Natural killer cell treated with Interleukin-12 subunit alpha and Interleukin-12 subunit beta and Interleukin-15 and Interleukin-18, amount 100 ng/mL, for 72 hours (primary cell): ENCODE results near the gene GPSM1. TPM values are rescaled to one million over a fixed set of nuclear protein-coding genes. Genes with fewer than 3 reads are reported as not detected.
"Not testable (repeated sequence)": the region's sequence is repeated elsewhere in the genome, so short reads cannot be mapped to it uniquely, and the experiment has no call there.

ENCODE experiments used
- ATAC-seq, 2 donors: fragments of 150-1000 bp; cut with Tn5 transposase in 1 of 2; sonication (Bioruptor Pico), chemical (Tn5 transposase) in 1 of 2; 2 replicates each; pipeline ENCODE4 v1.10.0; 2021
- DNase-seq: peaks from one replicate; pipeline ENCODE4 v3.0.0; 2022; ENCODE audit warnings: low spot score
- H3K27ac Mint-ChIP-seq, 2 donors: 1 replicate in 1 of 2; 2 replicates in 1 of 2; pipeline ENCODE4 v1.8.0; 2022; ENCODE audit warnings: mixed read lengths in 2 of 2, mild to moderate bottlenecking in 1 of 2, moderate library complexity in 1 of 2
- H3K27me3 Mint-ChIP-seq, 2 donors: 1 replicate in 1 of 2; 2 replicates in 1 of 2; pipeline ENCODE4 v1.8.0; 2022; ENCODE audit warnings: mixed read lengths in 2 of 2
- H3K36me3 Mint-ChIP-seq: one replicate; pipeline ENCODE4 v1.8.0; 2022; ENCODE audit warnings: mixed read lengths
- H3K4me1 Mint-ChIP-seq, 2 donors: 1 replicate in 1 of 2; 2 replicates in 1 of 2; pipeline ENCODE4 v1.8.0; 2022; ENCODE audit warnings: low read depth in 2 of 2, mixed read lengths in 2 of 2, mild to moderate bottlenecking in 1 of 2
- H3K4me3 Mint-ChIP-seq: one replicate; pipeline ENCODE4 v1.8.0; 2022; ENCODE audit warnings: mixed read lengths
- H3K9me3 Mint-ChIP-seq: 2 replicates; pipeline ENCODE4 v1.8.0; 2022; ENCODE audit warnings: mixed read lengths
- total RNA-seq, 2 donors: library from RNA; stranded (reverse); gene quantifications; one replicate each; pipeline ENCODE4 v1.2.3, GENCODE V29; 2022

Gene GPSM1
- total RNA-seq, 2 donors from 2014 or later, result 1.7 to 2.3 TPM

DNA sequence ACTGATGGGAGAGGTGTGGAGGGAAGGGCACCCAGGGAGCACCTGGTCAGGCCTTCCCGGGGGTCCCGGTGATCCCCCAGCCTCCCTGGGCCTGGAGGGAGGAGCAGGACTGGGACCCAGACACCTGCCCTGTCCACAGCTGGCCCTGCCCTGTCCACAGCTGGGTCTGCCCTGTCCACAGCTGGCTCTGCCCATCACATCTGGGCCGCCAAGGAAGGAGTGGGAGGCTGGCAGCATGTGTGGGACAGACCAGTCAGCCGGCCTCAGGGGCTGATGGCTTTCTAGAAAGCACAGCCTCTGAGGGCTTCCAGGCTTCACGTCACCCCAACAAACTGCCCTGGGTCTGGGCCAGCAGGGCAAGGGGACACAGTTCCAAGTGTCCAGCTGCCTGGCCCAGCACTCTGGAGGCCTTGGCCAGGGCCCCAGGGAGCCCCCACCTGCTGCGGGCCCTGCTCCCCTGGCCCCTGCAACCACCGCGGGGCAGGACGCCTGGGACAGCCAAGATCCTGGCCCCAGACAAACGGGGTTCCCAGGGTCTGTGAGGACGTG lies 24.0 kb downstream of the GPSM1 start:
- Mint-ChIP-seq H3K27me3 (no peaks in the 10 kb centered on the region), H3K27ac (no peak overlapping the region), H3K4me3 (no peak overlapping the region), H3K9me3 (no peaks in the 10 kb centered on the region), H3K36me3 (no peaks in the 10 kb centered on the region), H3K4me1 (no peaks in the 10 kb centered on the region)
- ATAC-seq (no peak), DNase-seq (no peak)

DNA sequence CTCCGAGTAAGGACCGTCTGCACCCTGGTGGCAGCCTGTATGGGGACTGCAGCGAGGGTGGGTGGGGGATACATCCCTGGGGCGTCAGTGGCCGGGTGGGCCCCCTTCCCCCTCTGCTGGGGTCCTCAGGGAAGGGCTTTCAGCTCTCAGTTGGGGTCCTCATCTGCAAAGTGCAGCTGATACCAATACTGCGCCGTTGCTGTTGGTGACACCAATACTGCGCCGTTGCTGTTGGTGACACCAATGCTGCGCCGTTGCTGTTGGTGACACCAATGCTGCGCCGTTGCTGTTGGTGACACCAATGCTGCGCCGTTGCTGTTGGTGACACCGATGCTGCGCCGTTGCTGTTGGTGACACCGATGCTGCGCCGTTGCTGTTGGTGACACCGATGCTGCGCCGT lies 24.5 kb downstream of the GPSM1 start:
- H3K4me3 Mint-ChIP-seq, ATAC-seq, H3K4me1 Mint-ChIP-seq, H3K9me3 Mint-ChIP-seq, H3K27ac Mint-ChIP-seq, H3K36me3 Mint-ChIP-seq, H3K27me3 Mint-ChIP-seq, DNase-seq: not testable (repeated sequence)

DNA sequence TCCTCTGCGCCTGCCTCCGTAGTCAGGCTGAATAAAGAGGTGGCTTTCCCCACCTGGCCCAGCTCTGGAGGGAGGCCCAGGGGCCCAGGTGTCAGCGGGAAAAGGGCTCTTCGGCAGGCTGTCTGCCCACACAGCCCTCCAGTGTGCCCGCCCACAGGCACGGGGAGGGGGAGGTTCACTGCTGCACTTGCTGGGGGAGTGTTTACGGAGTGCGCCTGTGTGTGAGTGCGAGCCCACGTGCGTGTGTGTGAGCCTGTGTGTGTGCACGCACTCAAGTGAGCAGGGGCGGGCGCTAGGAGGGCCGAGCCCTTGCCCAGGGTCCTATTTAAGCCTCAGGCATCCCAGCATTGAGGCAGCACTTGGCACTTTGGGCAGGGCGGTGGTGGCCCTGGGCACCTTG lies 25.3 kb downstream of the GPSM1 start:
- Mint-ChIP-seq H3K27me3 (no peaks in the 10 kb centered on the region), H3K36me3 (no peaks in the 10 kb centered on the region), H3K4me1 (no peaks in the 10 kb centered on the region), H3K4me3 (no peak overlapping the region), H3K27ac (no peak overlapping the region), H3K9me3 (no peaks in the 10 kb centered on the region)
- ATAC-seq (no peak), DNase-seq (no peak)

GRCh38 chr9:136353088-136353487 lies 25.7 kb downstream of the GPSM1 start:
- Mint-ChIP-seq H3K27me3 (no peaks in the 10 kb centered on the region), H3K4me1 (no peaks in the 10 kb centered on the region), H3K27ac (no peak overlapping the region), H3K36me3 (no peaks in the 10 kb centered on the region), H3K9me3 (no peaks in the 10 kb centered on the region), H3K4me3 (no peak overlapping the region)
- DNase-seq (no peak), ATAC-seq (no peak)

GRCh38 chr9:136353757-136354488 lies 26.6 kb downstream of the GPSM1 start:
- H3K4me3 Mint-ChIP-seq, result no peak overlapping the region
- no peaks in the 10 kb centered on the region for H3K9me3 Mint-ChIP-seq
- no peaks in the 10 kb centered on the region for H3K36me3 Mint-ChIP-seq
- H3K27ac Mint-ChIP-seq, result no peak overlapping the region
- no peaks in the 10 kb centered on the region for H3K27me3 Mint-ChIP-seq
- DNase-seq (no peak), ATAC-seq (no peak)
- no peaks in the 10 kb centered on the region for H3K4me1 Mint-ChIP-seq

GRCh38 chr9:136354592-136355085 lies 27.3 kb downstream of the GPSM1 start:
- DNase-seq (no peak), ATAC-seq (no peak)
- H3K9me3 Mint-ChIP-seq, result no peaks in the 10 kb centered on the region
- no peaks in the 10 kb centered on the region for H3K4me1 Mint-ChIP-seq
- H3K4me3 Mint-ChIP-seq, result no peak overlapping the region
- H3K27ac Mint-ChIP-seq, result no peak overlapping the region
- no peaks in the 10 kb centered on the region for H3K27me3 Mint-ChIP-seq
- H3K36me3 Mint-ChIP-seq, result no peaks in the 10 kb centered on the region

DNA sequence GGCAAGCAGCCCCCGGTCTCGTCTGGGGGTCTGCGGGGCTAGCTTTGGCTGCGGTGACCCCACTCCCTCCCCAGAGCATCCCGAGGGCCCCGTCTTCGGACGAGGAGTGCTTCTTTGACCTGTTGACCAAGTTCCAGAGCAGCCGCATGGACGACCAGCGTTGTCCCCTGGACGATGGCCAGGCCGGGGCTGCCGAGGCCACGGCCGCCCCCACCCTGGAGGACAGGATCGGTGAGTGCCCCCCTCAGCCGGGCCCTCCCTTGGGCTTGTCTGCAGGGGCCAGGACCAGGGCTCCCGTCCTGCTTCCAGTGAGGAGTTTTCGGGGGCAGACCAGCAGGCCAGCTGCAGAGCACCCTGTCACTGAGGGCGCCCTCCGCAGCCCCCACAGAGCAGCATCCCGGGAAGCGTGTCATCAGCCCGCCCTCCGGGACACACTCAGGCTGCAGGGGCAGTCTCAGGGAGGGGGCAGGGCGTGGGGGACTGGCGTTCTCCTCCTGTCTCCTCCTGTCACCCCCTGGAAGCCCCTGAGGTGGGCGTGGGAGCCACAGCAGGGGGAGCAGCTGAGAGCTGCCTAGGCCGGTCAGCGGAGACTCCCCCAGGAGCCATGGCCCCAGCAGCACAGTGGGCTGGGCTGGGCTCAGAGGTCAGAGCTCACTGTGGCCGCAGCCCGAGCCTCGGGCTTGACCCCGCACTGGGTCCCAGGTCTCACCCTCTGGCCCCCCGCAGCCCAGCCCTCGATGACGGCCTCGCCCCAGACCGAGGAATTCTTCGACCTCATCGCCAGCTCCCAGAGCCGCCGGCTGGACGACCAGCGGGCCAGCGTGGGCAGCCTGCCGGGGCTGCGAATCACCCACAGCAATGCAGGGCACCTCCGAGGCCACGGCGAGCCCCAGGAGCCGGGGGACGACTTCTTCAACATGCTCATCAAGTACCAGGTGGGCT lies 28.5 kb downstream of the GPSM1 start:
- DNase-seq, result no peak
- Mint-ChIP-seq H3K4me3 (no peak overlapping the region), H3K4me1 (no peaks in the 10 kb centered on the region), H3K9me3 (no peaks in the 10 kb centered on the region), H3K36me3 (no peaks in the 10 kb centered on the region), H3K27me3 (no peaks in the 10 kb centered on the region), H3K27ac (no peak overlapping the region)
- no peak for ATAC-seq

DNA sequence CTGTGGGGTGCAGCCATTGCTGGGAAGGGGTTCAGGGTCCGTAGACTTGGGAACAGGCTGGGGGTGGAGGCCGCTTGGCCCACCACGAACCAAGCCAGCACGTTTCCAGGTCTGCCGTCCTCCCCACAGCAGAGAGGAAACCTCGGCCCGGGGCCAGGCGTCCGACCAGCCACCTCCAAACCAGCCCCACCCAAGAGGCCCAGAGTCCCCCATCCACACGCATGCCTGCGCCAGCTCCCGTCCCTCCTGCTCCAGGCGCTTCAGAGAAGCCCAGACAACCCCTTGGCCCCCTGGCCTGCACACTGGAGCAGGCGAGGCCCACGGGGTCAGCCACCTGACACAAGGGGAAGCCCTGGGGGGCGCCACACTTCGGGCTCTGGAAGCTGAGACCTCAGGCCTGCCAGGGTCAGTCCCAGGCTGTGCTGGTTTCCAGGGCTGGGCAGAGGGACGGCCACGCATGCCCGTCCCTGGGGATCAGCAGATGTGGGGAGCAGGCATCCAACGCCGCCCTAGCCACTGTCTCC lies 29.9 kb downstream of the GPSM1 start:
- DNase-seq, result no peak
- Mint-ChIP-seq H3K36me3 (no peaks in the 10 kb centered on the region), H3K4me3 (no peak overlapping the region), H3K4me1 (no peaks in the 10 kb centered on the region), H3K27me3 (no peaks in the 10 kb centered on the region), H3K27ac (no peak overlapping the region), H3K9me3 (no peaks in the 10 kb centered on the region)
- no peak for ATAC-seq

GRCh38 chr9:136358016-136358415 lies 30.7 kb downstream of the GPSM1 start:
- ATAC-seq (no peak), DNase-seq (no peak)
- Mint-ChIP-seq H3K36me3 (no peaks in the 10 kb centered on the region), H3K9me3 (no peaks in the 10 kb centered on the region), H3K27me3 (no peaks in the 10 kb centered on the region), H3K4me1 (no peaks in the 10 kb centered on the region), H3K27ac (no peak overlapping the region), H3K4me3 (no peak overlapping the region)

DNA sequence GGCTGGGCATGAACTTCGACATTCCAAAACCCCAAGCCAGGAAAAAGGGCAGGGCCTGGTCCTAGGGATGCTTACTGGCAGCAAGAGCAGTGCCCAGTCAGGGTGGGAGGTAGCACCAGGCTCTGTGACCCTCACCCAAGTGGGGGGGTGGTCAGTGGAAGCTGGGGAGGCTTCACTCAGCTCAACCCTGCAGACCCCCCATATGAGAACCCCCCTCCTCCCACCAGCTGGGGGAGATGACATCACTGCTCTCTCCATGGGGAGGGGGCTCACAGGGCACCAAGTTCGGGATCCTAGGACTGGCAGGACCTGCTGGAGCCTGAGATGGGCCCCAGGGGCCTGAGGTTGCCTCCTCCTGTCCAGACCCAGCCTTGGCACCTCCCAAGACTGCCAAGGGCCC lies 31.5 kb downstream of the GPSM1 start:
- DNase-seq, result no peak
- no peak overlapping the region for H3K4me3 Mint-ChIP-seq
- ATAC-seq, result no peak
- no peaks in the 10 kb centered on the region for H3K9me3 Mint-ChIP-seq
- no peaks in the 10 kb centered on the region for H3K27me3 Mint-ChIP-seq
- no peaks in the 10 kb centered on the region for H3K36me3 Mint-ChIP-seq
- H3K4me1 Mint-ChIP-seq, result no peaks in the 10 kb centered on the region
- no peak overlapping the region for H3K27ac Mint-ChIP-seq

DNA sequence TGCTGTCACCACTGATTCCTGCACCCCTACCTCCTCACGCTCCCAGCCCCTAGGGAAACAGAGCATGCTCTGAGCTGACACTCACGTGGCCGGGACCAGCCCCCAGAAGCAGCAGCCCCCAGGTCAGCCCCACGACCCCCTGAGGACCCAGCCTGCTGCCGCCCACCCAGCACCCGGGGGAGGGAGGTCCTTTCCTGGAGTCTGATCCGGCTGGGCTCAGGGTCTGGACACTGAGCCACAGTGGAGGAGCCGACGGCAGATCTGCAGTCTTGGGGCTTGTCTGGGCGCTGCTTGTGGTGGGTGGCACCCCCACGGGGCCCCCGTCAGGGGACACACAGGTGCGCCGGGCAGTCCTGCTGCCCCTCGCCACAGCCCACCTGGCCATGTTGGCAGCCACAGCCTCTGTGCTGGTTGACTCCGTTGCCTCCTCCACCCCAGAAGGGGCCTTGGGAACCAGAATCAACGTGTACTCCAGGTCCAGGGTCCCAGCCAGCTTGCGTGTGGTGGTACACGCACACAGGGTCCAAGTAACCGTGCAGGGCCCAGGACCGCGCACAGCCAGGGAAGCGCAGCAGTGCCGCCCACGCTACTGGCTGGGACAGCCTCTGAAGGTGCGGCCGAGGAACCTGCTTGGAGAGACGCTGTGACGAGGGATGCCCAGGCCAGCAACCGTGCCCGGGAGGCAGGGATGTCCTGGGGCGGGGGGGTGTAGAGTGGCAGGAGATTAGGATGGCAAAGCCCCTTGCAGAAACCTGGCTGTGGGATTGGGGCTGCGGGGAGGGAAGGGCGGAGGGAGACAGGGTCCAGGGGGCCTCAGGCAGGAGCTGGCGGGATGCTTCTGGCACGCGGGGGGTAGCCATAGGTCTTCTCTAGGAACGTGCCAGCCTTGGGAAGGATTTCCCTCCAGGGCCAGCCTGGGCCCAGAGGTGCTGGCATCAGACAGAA lies 32.7 kb downstream of the GPSM1 start:
- Mint-ChIP-seq H3K9me3 (no peaks in the 10 kb centered on the region), H3K36me3 (no peaks in the 10 kb centered on the region), H3K4me3 (no peak overlapping the region), H3K27ac (no peak overlapping the region), H3K27me3 (no peaks in the 10 kb centered on the region), H3K4me1 (no peaks in the 10 kb centered on the region)
- no peak for DNase-seq
- no peak for ATAC-seq

GRCh38 chr9:136361047-136361753 lies 33.9 kb downstream of the GPSM1 start:
- no peaks in the 10 kb centered on the region for H3K36me3 Mint-ChIP-seq
- no peak for ATAC-seq
- H3K27ac Mint-ChIP-seq, result no peak overlapping the region
- no peak overlapping the region for H3K4me3 Mint-ChIP-seq
- no peaks in the 10 kb centered on the region for H3K4me1 Mint-ChIP-seq
- no peaks in the 10 kb centered on the region for H3K9me3 Mint-ChIP-seq
- no peaks in the 10 kb centered on the region for H3K27me3 Mint-ChIP-seq
- no peak for DNase-seq
